ENCODE data around the gene MED12L.
A peak's percentile ranks its signal among the peaks of the same experiment; 100 is the strongest.

MED12L gene

GRCh38 chr3:151309566-151309965 is 224.1 kb downstream of the MED12L start:
- no peak overlapping the region for H3K9ac ChIP-seq (ENCODE audit: low read depth, low read length)
- no peaks in the 10 kb centered on the region for H3K27me3 ChIP-seq (ENCODE audit: control insufficient read depth, insufficient read depth, low read length)
- no peak overlapping the region for H3K4me3 ChIP-seq (ENCODE audit: low read depth, low read length)
- no peak overlapping the region for H3K27ac ChIP-seq (ENCODE audit: low read depth, low read length)
- H3K4me1 ChIP-seq (ENCODE audit: control insufficient read depth, insufficient read depth, low read length) = peaks cover 49% of the 10 kb centered on the region
- H3K9me3 ChIP-seq (ENCODE audit: control insufficient read depth, insufficient read depth, low read length) = no peaks in the 10 kb centered on the region
- H3K36me3 ChIP-seq (ENCODE audit: control insufficient read depth, insufficient read depth, low read length) = no peaks in the 10 kb centered on the region

GRCh38 chr3:151312972-151313371 is 227.5 kb downstream of the MED12L start:
- no peak overlapping the region for H3K27ac ChIP-seq (ENCODE audit: low read depth, low read length)
- H3K4me3 ChIP-seq (ENCODE audit: low read depth, low read length) = no peak overlapping the region
- H3K27me3 ChIP-seq (ENCODE audit: control insufficient read depth, insufficient read depth, low read length) = no peaks in the 10 kb centered on the region
- no peaks in the 10 kb centered on the region for H3K9me3 ChIP-seq (ENCODE audit: control insufficient read depth, insufficient read depth, low read length)
- H3K36me3 ChIP-seq (ENCODE audit: control insufficient read depth, insufficient read depth, low read length) = no peaks in the 10 kb centered on the region
- H3K4me1 ChIP-seq (ENCODE audit: control insufficient read depth, insufficient read depth, low read length) = peaks cover 38% of the 10 kb centered on the region
- H3K9ac ChIP-seq (ENCODE audit: low read depth, low read length) = no peak overlapping the region

- Histone ChIP-seq H3K4me3 (ENCODE audit: low read depth, low read length) (no peak overlapping the region), H3K36me3 (ENCODE audit: control insufficient read depth, insufficient read depth, low read length) (no peaks in the 10 kb centered on the region), H3K4me1 (ENCODE audit: control insufficient read depth, insufficient read depth, low read length) (peaks cover 45% of the 10 kb centered on the region), H3K27me3 (ENCODE audit: control insufficient read depth, insufficient read depth, low read length) (no peaks in the 10 kb centered on the region), H3K9me3 (ENCODE audit: control insufficient read depth, insufficient read depth, low read length) (no peaks in the 10 kb centered on the region), H3K9ac (ENCODE audit: low read depth, low read length) (no peak overlapping the region), H3K27ac (ENCODE audit: low read depth, low read length) (peak overlapping the region; percentile 77)
Measured at GRCh38 chr3:151314137-151314536, 228.7 kb downstream of the MED12L start.

- Histone ChIP-seq H3K27me3 (ENCODE audit: control insufficient read depth, insufficient read depth, low read length) (no peaks in the 10 kb centered on the region), H3K36me3 (ENCODE audit: control insufficient read depth, insufficient read depth, low read length) (no peaks in the 10 kb centered on the region), H3K9me3 (ENCODE audit: control insufficient read depth, insufficient read depth, low read length) (no peaks in the 10 kb centered on the region), H3K9ac (ENCODE audit: low read depth, low read length) (no peak overlapping the region), H3K4me3 (ENCODE audit: low read depth, low read length) (no peak overlapping the region), H3K27ac (ENCODE audit: low read depth, low read length) (peak overlapping the region; percentile 77), H3K4me1 (ENCODE audit: control insufficient read depth, insufficient read depth, low read length) (peaks cover 46% of the 10 kb centered on the region)
Measured at GRCh38 chr3:151314593-151314992, 229.1 kb downstream of the MED12L start.

- H3K9ac ChIP-seq (ENCODE audit: low read depth, low read length) = no peak overlapping the region
- no peak overlapping the region for H3K4me3 ChIP-seq (ENCODE audit: low read depth, low read length)
- H3K4me1 ChIP-seq (ENCODE audit: control insufficient read depth, insufficient read depth, low read length) = peaks cover 46% of the 10 kb centered on the region
- no peaks in the 10 kb centered on the region for H3K27me3 ChIP-seq (ENCODE audit: control insufficient read depth, insufficient read depth, low read length)
- H3K36me3 ChIP-seq (ENCODE audit: control insufficient read depth, insufficient read depth, low read length) = no peaks in the 10 kb centered on the region
- peak overlapping the region; percentile 77 for H3K27ac ChIP-seq (ENCODE audit: low read depth, low read length)
- no peaks in the 10 kb centered on the region for H3K9me3 ChIP-seq (ENCODE audit: control insufficient read depth, insufficient read depth, low read length)
Measured at GRCh38 chr3:151315136-151315535, 229.7 kb downstream of the MED12L start.

GRCh38 chr3:151315846-151316245 is 230.4 kb downstream of the MED12L start:
- Histone ChIP-seq H3K9me3 (ENCODE audit: control insufficient read depth, insufficient read depth, low read length) (no peaks in the 10 kb centered on the region), H3K36me3 (ENCODE audit: control insufficient read depth, insufficient read depth, low read length) (no peaks in the 10 kb centered on the region), H3K27ac (ENCODE audit: low read depth, low read length) (peak overlapping the region; percentile 77), H3K9ac (ENCODE audit: low read depth, low read length) (no peak overlapping the region), H3K4me1 (ENCODE audit: control insufficient read depth, insufficient read depth, low read length) (peaks cover 46% of the 10 kb centered on the region), H3K4me3 (ENCODE audit: low read depth, low read length) (no peak overlapping the region), H3K27me3 (ENCODE audit: control insufficient read depth, insufficient read depth, low read length) (no peaks in the 10 kb centered on the region)

- no peaks in the 10 kb centered on the region for H3K27me3 ChIP-seq (ENCODE audit: control insufficient read depth, insufficient read depth, low read length)
- H3K4me1 ChIP-seq (ENCODE audit: control insufficient read depth, insufficient read depth, low read length) = peaks cover 46% of the 10 kb centered on the region
- H3K9ac ChIP-seq (ENCODE audit: low read depth, low read length) = no peak within 1 kb of the TSS
- peak within 1 kb of the TSS; percentile 77 for H3K27ac ChIP-seq (ENCODE audit: low read depth, low read length)
- H3K4me3 ChIP-seq (ENCODE audit: low read depth, low read length) = no peak within 1 kb of the TSS
- H3K9me3 ChIP-seq (ENCODE audit: control insufficient read depth, insufficient read depth, low read length) = no peaks in the 10 kb centered on the region
- no peaks in the 10 kb centered on the region for H3K36me3 ChIP-seq (ENCODE audit: control insufficient read depth, insufficient read depth, low read length)
Measured at GRCh38 chr3:151316267-151316991, 231.0 kb downstream of the MED12L start, which contains the start of gene GPR87. TSS of gene GPR87 (minus strand) at chr3:151316820. CDS start at chr3:151300100, 16,720 bp downstream.

- Histone ChIP-seq H3K27ac (ENCODE audit: low read depth, low read length) (peak overlapping the region; percentile 2), H3K4me1 (ENCODE audit: control insufficient read depth, insufficient read depth, low read length) (peaks cover 39% of the 10 kb centered on the region), H3K4me3 (ENCODE audit: low read depth, low read length) (no peak overlapping the region), H3K9me3 (ENCODE audit: control insufficient read depth, insufficient read depth, low read length) (no peaks in the 10 kb centered on the region), H3K27me3 (ENCODE audit: control insufficient read depth, insufficient read depth, low read length) (no peaks in the 10 kb centered on the region), H3K36me3 (ENCODE audit: control insufficient read depth, insufficient read depth, low read length) (no peaks in the 10 kb centered on the region), H3K9ac (ENCODE audit: low read depth, low read length) (no peak overlapping the region)
Measured at GRCh38 chr3:151318313-151318712, 232.8 kb downstream of the MED12L start.

GRCh38 chr3:151318991-151319390 is 233.5 kb downstream of the MED12L start:
- no peaks in the 10 kb centered on the region for H3K27me3 ChIP-seq (ENCODE audit: control insufficient read depth, insufficient read depth, low read length)
- H3K4me3 ChIP-seq (ENCODE audit: low read depth, low read length) = no peak overlapping the region
- peaks cover 39% of the 10 kb centered on the region for H3K4me1 ChIP-seq (ENCODE audit: control insufficient read depth, insufficient read depth, low read length)
- H3K27ac ChIP-seq (ENCODE audit: low read depth, low read length) = no peak overlapping the region
- H3K36me3 ChIP-seq (ENCODE audit: control insufficient read depth, insufficient read depth, low read length) = no peaks in the 10 kb centered on the region
- H3K9me3 ChIP-seq (ENCODE audit: control insufficient read depth, insufficient read depth, low read length) = no peaks in the 10 kb centered on the region
- H3K9ac ChIP-seq (ENCODE audit: low read depth, low read length) = no peak overlapping the region

GRCh38 chr3:151319628-151320027 is 234.2 kb downstream of the MED12L start:
- Histone ChIP-seq H3K27me3 (ENCODE audit: control insufficient read depth, insufficient read depth, low read length) (no peaks in the 10 kb centered on the region), H3K4me3 (ENCODE audit: low read depth, low read length) (no peak overlapping the region), H3K9me3 (ENCODE audit: control insufficient read depth, insufficient read depth, low read length) (no peaks in the 10 kb centered on the region), H3K36me3 (ENCODE audit: control insufficient read depth, insufficient read depth, low read length) (no peaks in the 10 kb centered on the region), H3K9ac (ENCODE audit: low read depth, low read length) (no peak overlapping the region), H3K4me1 (ENCODE audit: control insufficient read depth, insufficient read depth, low read length) (peaks cover 35% of the 10 kb centered on the region), H3K27ac (ENCODE audit: low read depth, low read length) (no peak overlapping the region)

GRCh38 chr3:151320131-151320530 is 234.7 kb downstream of the MED12L start:
- no peak overlapping the region for H3K4me3 ChIP-seq (ENCODE audit: low read depth, low read length)
- H3K27ac ChIP-seq (ENCODE audit: low read depth, low read length) = no peak overlapping the region
- H3K4me1 ChIP-seq (ENCODE audit: control insufficient read depth, insufficient read depth, low read length) = peaks cover 30% of the 10 kb centered on the region

More at GRCh38 chr3:151320131-151320530, 234.7 kb downstream of the MED12L start:
- Histone ChIP-seq H3K9ac (ENCODE audit: low read depth, low read length) (no peak overlapping the region), H3K9me3 (ENCODE audit: control insufficient read depth, insufficient read depth, low read length) (no peaks in the 10 kb centered on the region), H3K27me3 (ENCODE audit: control insufficient read depth, insufficient read depth, low read length) (no peaks in the 10 kb centered on the region), H3K36me3 (ENCODE audit: control insufficient read depth, insufficient read depth, low read length) (no peaks in the 10 kb centered on the region)

Measured in HUES48 (cell line).